Vagina (tissue), 2 donors: ENCODE measurements around the gene MZF1.

Source experiments
- CTCF ChIP-seq, 3 experiments: fragments of 450-650 bp in 2 of 3; fragments of 200-600 bp in 1 of 3; sonication (generic) in 1 of 3; IDR thresholded peaks; one replicate each; pipeline ENCODE4 v1.5.1; 2017 to 2019; ENCODE audit warnings: antibody characterized with exemption in 3 of 3, mild to moderate bottlenecking in 2 of 3, moderate library complexity in 2 of 3
- POLR2AphosphoS5 ChIP-seq, 2 donors: sonication (generic); formaldehyde crosslinking; IDR thresholded peaks; one replicate each; pipeline ENCODE4 v1.9.0; 2017; ENCODE audit warnings: antibody characterized with exemption in 2 of 2, mild to moderate bottlenecking in 2 of 2, low read depth in 1 of 2; ENCODE audit not compliant: insufficient read depth in 1 of 2

- TF ChIP-seq POLR2AphosphoS5 (IDR thresholded peaks at IDR 0.05; ENCODE audit: insufficient read depth in 1 of 2, low read depth in 1 of 2): no peak
- no peak for TF ChIP-seq CTCF (IDR thresholded peaks at IDR 0.05)
Measured at GRCh38 chr19:58522709-58523108, 50.4 kb downstream of the MZF1 start.
